Pons (tissue), 1 donor: ENCODE results near the gene CBX4.
A peak's percentile ranks its signal among the peaks of the same experiment; 100 is the strongest.
"Not testable (repeated sequence)": the region's sequence is repeated elsewhere in the genome, so short reads cannot be mapped to it uniquely, and the experiment has no call there.

Experiments
- DNase-seq: peaks from one replicate; pipeline ENCODE4 v3.0.0-alpha.2; 2016; ENCODE audit warnings: low spot score

The CBX4 gene

GRCh38 chr17:79859676-79860615 is 20.7 kb upstream of the CBX4 start:
- DNase-seq, result no peak

- DNase-seq, result no peak
Measured at GRCh38 chr17:79857095-79857494, 17.9 kb upstream of the CBX4 start.

DNA sequence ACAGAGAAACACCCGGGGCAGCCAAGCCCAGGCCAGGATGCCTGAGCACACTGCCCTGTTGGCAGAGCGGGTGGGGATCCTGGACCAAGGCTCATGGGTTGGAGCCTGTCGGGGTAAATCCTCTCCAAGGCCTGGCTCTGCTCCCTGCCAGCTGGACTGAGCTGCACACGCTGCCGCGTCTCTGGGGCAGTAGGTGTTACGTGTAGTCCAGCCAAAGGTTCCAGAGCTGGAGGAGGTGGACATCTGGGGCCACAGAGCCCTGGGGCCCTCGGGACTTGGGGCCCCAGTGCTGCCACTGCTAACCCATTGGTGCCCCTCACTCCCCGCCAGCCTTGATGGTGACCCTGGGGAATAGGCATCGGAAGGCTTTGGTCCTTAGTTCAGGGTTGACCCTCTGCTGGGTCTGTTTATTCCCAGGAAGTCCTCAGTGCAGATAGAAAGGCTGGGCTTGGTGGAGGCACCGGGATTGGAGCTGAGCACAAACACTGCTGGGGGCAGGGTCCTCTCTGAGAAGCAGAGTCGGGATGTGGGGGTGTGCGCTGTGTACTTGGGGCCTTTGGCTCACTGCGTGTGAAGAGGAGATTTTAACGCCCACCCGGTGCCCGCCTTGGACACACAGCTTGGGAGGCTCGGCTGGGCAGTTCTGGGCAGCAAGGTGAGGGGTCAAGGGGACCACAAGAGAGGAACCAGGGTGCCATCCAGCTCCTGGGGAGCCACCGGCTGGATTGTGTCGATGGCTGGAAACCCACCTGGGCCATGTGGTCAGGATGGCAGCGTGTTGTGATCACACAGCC is 16.3 kb upstream of the CBX4 start:
- DNase-seq, result no peak

- no peak for DNase-seq
Measured at GRCh38 chr17:79854080-79855060, 15.1 kb upstream of the CBX4 start.

- not testable (repeated sequence) for DNase-seq
Measured at GRCh38 chr17:79853168-79853567, 13.9 kb upstream of the CBX4 start.

- no peak for DNase-seq
Measured at GRCh38 chr17:79852748-79853147, 13.5 kb upstream of the CBX4 start.

DNA sequence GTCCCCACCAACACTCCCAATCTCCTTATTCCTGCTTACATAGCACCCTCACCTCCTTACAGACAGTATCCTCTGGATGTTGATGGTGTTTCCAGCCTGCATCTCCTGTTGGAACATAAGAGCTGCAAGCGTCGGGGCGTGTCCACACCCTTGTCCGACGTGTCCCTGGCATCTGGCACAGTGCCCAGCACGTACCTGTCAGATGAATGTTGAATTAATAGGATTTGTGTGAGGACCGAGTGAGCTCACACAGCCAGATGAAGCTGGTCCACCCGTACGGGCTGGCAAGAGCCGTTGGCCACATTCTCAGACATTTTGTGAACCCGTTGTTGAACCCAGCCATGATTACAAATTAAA is 12.2 kb upstream of the CBX4 start:
- DNase-seq, result no peak

GRCh38 chr17:79850571-79851460 is 11.6 kb upstream of the CBX4 start:
- DNase-seq, result no peak

DNA sequence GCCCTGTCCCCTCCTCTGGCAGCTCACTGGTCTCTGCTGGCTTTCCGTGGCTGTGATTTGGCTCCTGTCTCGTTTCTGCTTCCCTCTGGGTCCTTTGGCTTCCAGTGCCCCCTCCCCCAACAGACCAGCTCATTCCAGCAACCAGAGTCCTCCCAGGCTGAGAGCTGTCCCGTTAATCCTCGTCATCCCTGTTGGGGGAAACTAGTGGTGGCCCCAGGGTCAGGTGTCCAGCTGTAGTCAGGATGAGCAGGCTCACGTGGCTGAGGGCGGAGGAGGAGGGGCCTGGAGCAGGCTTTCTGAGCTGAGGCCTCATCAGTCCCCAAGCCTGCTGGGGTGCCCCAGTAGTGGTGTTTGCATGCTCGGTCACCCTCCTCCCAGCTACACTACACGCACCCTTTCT is 10.7 kb upstream of the CBX4 start:
- DNase-seq, result no peak

- no peak for DNase-seq
Measured at GRCh38 chr17:79848370-79848766, 9.1 kb upstream of the CBX4 start.

GRCh38 chr17:79847698-79848369 is 8.6 kb upstream of the CBX4 start:
- DNase-seq, result no peak

GRCh38 chr17:79845601-79845949 is 6.3 kb upstream of the CBX4 start:
- DNase-seq, result peak; percentile 55

GRCh38 chr17:79844869-79845600 is 5.8 kb upstream of the CBX4 start:
- peak; percentile 33 for DNase-seq

- DNase-seq, result peak; percentile 38
Measured at GRCh38 chr17:79843816-79844800, 4.9 kb upstream of the CBX4 start.

DNA sequence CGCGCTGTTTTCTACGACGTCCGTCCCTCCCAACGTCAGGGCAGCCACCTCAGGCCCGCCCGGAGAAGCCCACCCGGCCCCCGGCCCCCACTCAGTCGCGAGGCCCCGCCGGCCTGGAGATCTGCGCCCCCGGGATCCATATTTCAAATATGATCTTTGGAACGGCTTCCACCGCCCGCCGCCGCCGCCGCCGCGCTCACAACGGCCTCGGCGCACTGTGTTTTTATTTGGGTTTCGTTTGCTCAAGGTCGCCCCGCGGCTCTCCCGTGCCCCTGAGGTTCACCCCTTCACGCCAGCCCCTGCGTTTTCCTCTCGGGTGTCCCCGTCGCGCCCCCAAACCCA is 4.2 kb upstream of the CBX4 start:
- no peak for DNase-seq

- no peak for DNase-seq
Measured at GRCh38 chr17:79842656-79843473, 3.6 kb upstream of the CBX4 start.

DNA sequence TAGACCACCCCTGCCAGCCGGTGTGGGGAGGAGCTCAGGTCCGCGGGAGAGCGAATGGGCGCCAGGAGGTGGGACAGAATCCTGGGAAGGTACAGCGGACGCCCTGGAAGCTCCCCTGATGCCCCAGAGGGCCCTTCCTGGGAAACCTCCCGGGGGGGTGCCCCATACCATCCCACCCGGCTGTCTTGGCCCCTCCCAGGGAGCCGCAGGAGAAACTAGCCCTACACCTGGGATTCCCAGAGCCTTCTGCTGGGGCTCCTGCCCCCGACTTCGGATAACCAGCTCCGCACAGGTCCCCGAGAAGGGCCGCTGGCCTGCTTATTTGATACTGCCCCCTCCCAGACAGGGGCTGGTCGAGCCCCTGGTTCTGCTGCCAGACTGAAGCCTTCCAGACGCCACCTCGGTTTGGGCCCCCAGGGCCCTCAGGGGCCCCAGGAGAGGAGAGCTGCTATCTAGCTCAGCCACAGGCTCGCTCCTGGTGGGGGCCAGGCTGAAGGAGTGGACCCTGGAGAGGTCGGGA is 3.0 kb upstream of the CBX4 start:
- no peak for DNase-seq
